Neural cell (in vitro differentiated cells): Measurements from ENCODE around the gene CELF4. TPM values are rescaled to one million over a fixed set of nuclear protein-coding genes. Genes with fewer than 3 reads are reported as not detected.

Source experiments
- H2AFZ ChIP-seq: fragments of 200-600, 300-800 bp; sonication (generic), shearing (Covaris generic); 2 replicates; pipeline ENCODE4 v1.6.0; 2014; ENCODE audit warnings: low read depth, mild to moderate bottlenecking, antibody characterized with exemption, low read length, moderate library complexity
- H3F3A ChIP-seq: fragments of 200-600 bp; shearing (Covaris generic); 2 replicates; pipeline ENCODE4 v1.6.1; 2016; ENCODE audit warnings: mild to moderate bottlenecking, moderate library complexity, mixed read lengths, antibody characterized with exemption, low read length; ENCODE audit not compliant: insufficient read depth, poor library complexity, severe bottlenecking
- H3K27ac ChIP-seq: fragments of 200-600, 300-800 bp; sonication (generic), shearing (Covaris generic); 2 replicates; pipeline ENCODE4 v1.5.1; 2014; ENCODE audit warnings: mild to moderate bottlenecking, low read length, moderate library complexity
- H3K27me3 ChIP-seq: fragments of 300-800, 200-600 bp; sonication (generic), shearing (Covaris generic); 2 replicates; pipeline ENCODE4 v1.6.0; 2014; ENCODE audit warnings: mild to moderate bottlenecking, low read depth, low read length, moderate library complexity; ENCODE audit not compliant: insufficient read depth
- H3K36me3 ChIP-seq: fragments of 300-800, 200-600 bp; sonication (generic), shearing (Covaris generic); 2 replicates; pipeline ENCODE4 v1.5.1; 2014; ENCODE audit warnings: mild to moderate bottlenecking, antibody characterized with exemption, low read length, moderate library complexity; ENCODE audit not compliant: insufficient read depth
- H3K4me2 ChIP-seq: fragments of 300-800, 200-600 bp; sonication (generic), shearing (Covaris generic); 2 replicates; pipeline ENCODE4 v1.6.0; 2014; ENCODE audit warnings: mild to moderate bottlenecking, low read length
- H3K4me3 ChIP-seq: fragments of 300-800, 200-600 bp; sonication (generic), shearing (Covaris generic); 2 replicates; pipeline ENCODE4 v1.5.1; 2014; ENCODE audit warnings: mild to moderate bottlenecking, low read length, moderate library complexity
- H3K79me2 ChIP-seq: fragments of 200-600 bp; shearing (Covaris generic); replicated peaks from 2 replicates; pipeline ENCODE4 v1.6.0; 2014; ENCODE audit warnings: mild to moderate bottlenecking, low read length, moderate library complexity; ENCODE audit not compliant: insufficient read depth
- H3K9ac ChIP-seq: fragments of 300-800, 200-600 bp; sonication (generic), shearing (Covaris generic); 2 replicates; pipeline ENCODE4 v1.6.1; 2016; ENCODE audit warnings: mild to moderate bottlenecking, low read length, mixed read lengths
- H3K9me2 ChIP-seq: fragments of 200-600 bp; shearing (Covaris generic); 2 replicates; pipeline ENCODE4 v1.6.1; 2016; ENCODE audit warnings: mild to moderate bottlenecking, low read length, mixed read lengths; ENCODE audit not compliant: insufficient read depth
- H3K9me3 ChIP-seq: fragments of 200-600, 300-800 bp; sonication (generic), shearing (Covaris generic); 2 replicates; pipeline ENCODE4 v1.6.1; 2016; ENCODE audit warnings: mild to moderate bottlenecking, mixed run types, low read length, moderate library complexity, mixed read lengths
- H4K20me1 ChIP-seq: fragments of 200-600 bp; shearing (Covaris generic); 2 replicates; pipeline ENCODE4 v1.6.1; 2016; ENCODE audit warnings: mild to moderate bottlenecking, mixed run types; ENCODE audit not compliant: insufficient read depth
- CTCF ChIP-seq: fragments of 450-650 bp; IDR thresholded peaks from 2 replicates; pipeline ENCODE4 v1.5.1; 2014; ENCODE audit warnings: antibody characterized with exemption, mild to moderate bottlenecking, moderate library complexity; ENCODE audit not compliant: poor library complexity, severe bottlenecking
- EP300 ChIP-seq: fragments of 450-650 bp; conservative IDR thresholded peaks from 2 replicates; pipeline ENCODE4 v1.6.1; 2014; ENCODE audit warnings: antibody characterized with exemption, mild to moderate bottlenecking, moderate library complexity; ENCODE audit not compliant: poor library complexity, severe bottlenecking
- EZH2 ChIP-seq: fragments of 200-600, 300-800 bp; shearing (Covaris generic), sonication (generic); IDR thresholded peaks from 2 replicates; pipeline ENCODE4 v1.6.1; 2014; ENCODE audit warnings: antibody characterized with exemption, low read length, borderline replicate concordance, mild to moderate bottlenecking; ENCODE audit not compliant: insufficient read depth, poor library complexity, severe bottlenecking
- MXI1 ChIP-seq: fragments of 450-650 bp; conservative IDR thresholded peaks from 2 replicates; pipeline ENCODE4 v1.6.1; 2014; ENCODE audit warnings: antibody characterized with exemption, mild to moderate bottlenecking; ENCODE audit not compliant: poor library complexity, severe bottlenecking
- POLR2AphosphoS5 ChIP-seq: IDR thresholded peaks from 2 replicates; pipeline ENCODE4 v1.6.1; 2012
- RAD21 ChIP-seq: fragments of 450-650 bp; conservative IDR thresholded peaks from 2 replicates; pipeline ENCODE4 v1.6.1; 2014; ENCODE audit warnings: antibody characterized with exemption, mild to moderate bottlenecking, moderate library complexity
- SMC3 ChIP-seq: fragments of 450-650 bp; conservative IDR thresholded peaks from 2 replicates; pipeline ENCODE4 v1.6.1; 2014; ENCODE audit warnings: antibody characterized with exemption, mild to moderate bottlenecking, moderate library complexity; ENCODE audit not compliant: poor library complexity
- TAF1 ChIP-seq: IDR thresholded peaks from 2 replicates; pipeline ENCODE4 v1.6.1; 2012; ENCODE audit warnings: low read depth
- polyA plus RNA-seq: library from polyadenylated mRNA; depleted of rRNA; stranded (reverse); fragments of >200 nt; gene quantifications from 2 replicates; pipeline ENCODE4 v1.2.3, GENCODE V29; 2014
- TF ChIP-seq, protein P1 (sequence below): IDR thresholded peaks from 2 replicates; pipeline ENCODE4 v1.6.1; 2012; ENCODE audit warnings: borderline replicate concordance

The CELF4 gene
- polyA plus RNA-seq, 1 donor from 2014 or later = 191 TPM

- no peaks in the 10 kb centered on the region for H3K79me2 ChIP-seq
- H3K9ac ChIP-seq = no peak overlapping the region
- no peaks in the 10 kb centered on the region for H3K36me3 ChIP-seq
- no peaks in the 10 kb centered on the region for H3K9me2 ChIP-seq
- no peak overlapping the region for H3K27ac ChIP-seq
- H3F3A ChIP-seq = no peaks in the 10 kb centered on the region
- H3K27me3 ChIP-seq = no peaks in the 10 kb centered on the region
- H3K4me2 ChIP-seq = no peak overlapping the region
- no peak overlapping the region for H2AFZ ChIP-seq
- TF ChIP-seq MXI1 = no peak
- peak; percentile 65 for TF ChIP-seq RAD21
- no peak for TF ChIP-seq POLR2AphosphoS5
- TF ChIP-seq, protein P1, sequence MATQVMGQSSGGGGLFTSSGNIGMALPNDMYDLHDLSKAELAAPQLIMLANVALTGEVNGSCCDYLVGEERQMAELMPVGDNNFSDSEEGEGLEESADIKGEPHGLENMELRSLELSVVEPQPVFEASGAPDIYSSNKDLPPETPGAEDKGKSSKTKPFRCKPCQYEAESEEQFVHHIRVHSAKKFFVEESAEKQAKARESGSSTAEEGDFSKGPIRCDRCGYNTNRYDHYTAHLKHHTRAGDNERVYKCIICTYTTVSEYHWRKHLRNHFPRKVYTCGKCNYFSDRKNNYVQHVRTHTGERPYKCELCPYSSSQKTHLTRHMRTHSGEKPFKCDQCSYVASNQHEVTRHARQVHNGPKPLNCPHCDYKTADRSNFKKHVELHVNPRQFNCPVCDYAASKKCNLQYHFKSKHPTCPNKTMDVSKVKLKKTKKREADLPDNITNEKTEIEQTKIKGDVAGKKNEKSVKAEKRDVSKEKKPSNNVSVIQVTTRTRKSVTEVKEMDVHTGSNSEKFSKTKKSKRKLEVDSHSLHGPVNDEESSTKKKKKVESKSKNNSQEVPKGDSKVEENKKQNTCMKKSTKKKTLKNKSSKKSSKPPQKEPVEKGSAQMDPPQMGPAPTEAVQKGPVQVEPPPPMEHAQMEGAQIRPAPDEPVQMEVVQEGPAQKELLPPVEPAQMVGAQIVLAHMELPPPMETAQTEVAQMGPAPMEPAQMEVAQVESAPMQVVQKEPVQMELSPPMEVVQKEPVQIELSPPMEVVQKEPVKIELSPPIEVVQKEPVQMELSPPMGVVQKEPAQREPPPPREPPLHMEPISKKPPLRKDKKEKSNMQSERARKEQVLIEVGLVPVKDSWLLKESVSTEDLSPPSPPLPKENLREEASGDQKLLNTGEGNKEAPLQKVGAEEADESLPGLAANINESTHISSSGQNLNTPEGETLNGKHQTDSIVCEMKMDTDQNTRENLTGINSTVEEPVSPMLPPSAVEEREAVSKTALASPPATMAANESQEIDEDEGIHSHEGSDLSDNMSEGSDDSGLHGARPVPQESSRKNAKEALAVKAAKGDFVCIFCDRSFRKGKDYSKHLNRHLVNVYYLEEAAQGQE = no peak
- TF ChIP-seq EZH2 = no peak
- TF ChIP-seq EP300 = no peak
- TF ChIP-seq TAF1 = no peak
- TF ChIP-seq SMC3 = peak; percentile 58
- peak; percentile 67 for TF ChIP-seq CTCF
- peaks cover 3% of the 10 kb centered on the region for H4K20me1 ChIP-seq
- no peaks in the 10 kb centered on the region for H3K9me3 ChIP-seq
- H3K4me3 ChIP-seq = no peak overlapping the region
Measured at GRCh38 chr18:37322492-37323035, 243.0 kb downstream of the CELF4 start.

DNA sequence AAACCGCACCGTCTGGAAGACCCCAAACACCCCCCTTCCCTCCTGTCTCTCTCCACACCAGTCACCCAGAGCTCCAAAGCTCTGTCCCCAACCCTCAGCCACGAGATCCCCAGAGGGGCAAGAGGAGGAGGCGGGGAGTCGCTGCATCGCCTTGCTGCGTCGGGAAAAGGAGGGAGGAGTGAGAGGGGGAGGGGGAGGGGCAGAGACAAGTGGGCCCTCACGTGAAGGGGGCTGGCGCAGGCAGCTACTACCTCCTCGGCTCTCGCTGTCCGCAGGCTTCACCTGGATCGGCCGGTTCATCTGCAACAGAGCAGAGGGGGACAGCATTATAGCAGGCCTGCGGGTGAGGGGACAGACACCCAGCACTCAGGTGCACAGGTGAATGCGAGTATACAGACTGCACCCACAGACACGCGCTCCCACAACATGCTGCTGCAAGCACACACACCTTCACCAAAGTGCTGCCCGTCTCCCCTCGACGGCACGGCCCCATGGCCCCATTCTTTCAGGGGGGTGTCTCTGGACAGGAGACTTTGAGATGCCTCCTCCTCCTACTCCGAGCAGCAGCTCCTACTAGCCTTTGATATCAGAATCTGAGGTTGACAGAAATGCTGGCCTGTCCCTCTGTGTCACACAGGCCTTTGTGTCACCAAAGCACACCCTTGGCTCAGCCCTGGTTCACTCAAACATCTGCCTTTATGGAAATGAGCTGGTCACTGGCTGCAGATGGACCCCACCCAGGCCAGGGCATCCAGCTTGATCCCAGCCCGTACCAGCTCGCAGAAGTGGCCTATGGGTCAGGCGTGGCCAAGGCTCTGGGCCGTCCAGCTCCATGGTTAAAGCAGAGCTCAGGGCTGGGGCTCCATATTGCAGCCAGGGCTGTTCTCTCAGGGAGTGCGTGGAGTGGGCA is 243.8 kb downstream of the CELF4 start:
- Histone ChIP-seq H3K36me3 (no peaks in the 10 kb centered on the region), H3K27ac (no peak overlapping the region), H3K79me2 (no peaks in the 10 kb centered on the region), H2AFZ (no peak overlapping the region), H3K27me3 (no peaks in the 10 kb centered on the region), H3K4me3 (no peak overlapping the region), H3K4me2 (no peak overlapping the region), H3F3A (no peaks in the 10 kb centered on the region), H3K9ac (no peak overlapping the region), H4K20me1 (peaks cover 3% of the 10 kb centered on the region), H3K9me2 (no peaks in the 10 kb centered on the region), H3K9me3 (no peaks in the 10 kb centered on the region)
- TF ChIP-seq TAF1 = no peak
- no peak for TF ChIP-seq MXI1
